Measurements from ENCODE around the gene BCHE.

GRCh38 chr3:165816209-165816608 is 21.0 kb downstream of the BCHE start:
- TF ChIP-seq, protein P1, sequence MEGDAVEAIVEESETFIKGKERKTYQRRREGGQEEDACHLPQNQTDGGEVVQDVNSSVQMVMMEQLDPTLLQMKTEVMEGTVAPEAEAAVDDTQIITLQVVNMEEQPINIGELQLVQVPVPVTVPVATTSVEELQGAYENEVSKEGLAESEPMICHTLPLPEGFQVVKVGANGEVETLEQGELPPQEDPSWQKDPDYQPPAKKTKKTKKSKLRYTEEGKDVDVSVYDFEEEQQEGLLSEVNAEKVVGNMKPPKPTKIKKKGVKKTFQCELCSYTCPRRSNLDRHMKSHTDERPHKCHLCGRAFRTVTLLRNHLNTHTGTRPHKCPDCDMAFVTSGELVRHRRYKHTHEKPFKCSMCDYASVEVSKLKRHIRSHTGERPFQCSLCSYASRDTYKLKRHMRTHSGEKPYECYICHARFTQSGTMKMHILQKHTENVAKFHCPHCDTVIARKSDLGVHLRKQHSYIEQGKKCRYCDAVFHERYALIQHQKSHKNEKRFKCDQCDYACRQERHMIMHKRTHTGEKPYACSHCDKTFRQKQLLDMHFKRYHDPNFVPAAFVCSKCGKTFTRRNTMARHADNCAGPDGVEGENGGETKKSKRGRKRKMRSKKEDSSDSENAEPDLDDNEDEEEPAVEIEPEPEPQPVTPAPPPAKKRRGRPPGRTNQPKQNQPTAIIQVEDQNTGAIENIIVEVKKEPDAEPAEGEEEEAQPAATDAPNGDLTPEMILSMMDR (IDR thresholded peaks at IDR 0.05): no peak
- TF ChIP-seq POLR2A (IDR thresholded peaks at IDR 0.05): no peak
